GM23248 (cell line): ENCODE data around the gene CTNNA2.

Experiments used
- EZH2 ChIP-seq: fragments of 200-600 bp; sonication (generic); IDR thresholded peaks from 2 replicates; pipeline ENCODE4 v1.6.1; 2018; ENCODE audit warnings: antibody characterized with exemption, mild to moderate bottlenecking; ENCODE audit not compliant: insufficient read depth, poor library complexity, severe bottlenecking
- EZH2phosphoT487 ChIP-seq: fragments of 200-600 bp; sonication (generic); IDR thresholded peaks from 2 replicates; pipeline ENCODE4 v1.6.1; 2018; ENCODE audit warnings: antibody characterized with exemption, moderate library complexity, mild to moderate bottlenecking, low read depth; ENCODE audit not compliant: insufficient read depth

- TF ChIP-seq EZH2 (no peak), EZH2phosphoT487 (no peak)
Observed at GRCh38 chr2:80292474-80292873, 779.6 kb downstream of the CTNNA2 start.
